ENCODE measurements around the gene ZFHX3. TPM values are rescaled to one million over a fixed set of nuclear protein-coding genes. Genes with fewer than 3 reads are reported as not detected.

The ZFHX3 gene
- total RNA-seq, 2 donors from 2014 or later, result 0.79 to 2.2 TPM

DNA sequence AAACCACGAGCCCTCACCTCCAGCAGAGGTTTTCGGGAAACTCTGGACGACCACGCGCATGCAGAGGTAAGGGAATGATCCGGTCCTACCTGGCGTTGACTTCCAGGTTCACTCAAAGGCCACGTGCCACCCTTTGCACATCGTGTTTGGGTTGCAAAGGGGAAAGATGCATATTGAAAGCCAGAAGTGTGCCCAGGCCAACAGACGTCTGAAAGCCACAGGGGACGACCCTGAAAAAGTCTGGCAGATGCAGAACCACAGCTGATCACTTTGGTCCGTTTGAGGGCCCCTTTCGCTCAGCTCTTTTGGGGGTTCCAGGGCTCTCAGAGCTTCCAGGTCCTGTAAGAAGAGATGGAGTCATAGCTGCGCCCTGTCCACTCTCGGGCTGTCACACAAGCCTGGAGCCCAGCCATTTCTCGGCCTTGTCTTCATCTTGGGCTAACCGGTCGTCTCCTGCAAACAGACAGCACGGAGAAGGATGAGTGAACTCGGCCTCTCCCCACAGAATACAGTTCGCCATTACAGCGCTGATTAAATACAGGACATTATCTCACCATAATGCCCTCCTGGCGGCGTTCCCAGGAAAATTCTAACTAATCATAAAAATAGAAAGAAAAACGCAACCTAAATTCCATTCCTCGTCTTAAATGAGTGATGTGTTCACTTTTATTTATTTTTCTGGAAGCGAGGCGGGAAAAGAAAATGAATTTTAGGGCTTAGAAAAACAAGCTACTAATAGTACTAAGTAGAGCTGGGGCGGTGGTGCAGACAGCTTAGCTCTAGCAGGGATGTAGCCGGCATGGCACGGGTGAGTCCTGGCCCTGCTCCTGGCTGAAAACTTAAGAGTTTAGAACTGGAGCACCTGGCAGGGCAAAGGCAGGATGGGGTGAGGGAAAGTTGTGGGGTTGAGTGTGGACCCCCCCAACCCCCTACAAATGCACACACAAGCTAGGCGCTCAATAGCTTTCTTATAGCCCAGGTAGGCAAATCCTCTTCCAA is 45.5 kb upstream of the ZFHX3 start:
- Mint-ChIP-seq H3K27me3 (ENCODE audit: insufficient read depth) (peaks cover 8% of the 10 kb centered on the region), H3K36me3 (ENCODE audit: low read depth) (no peaks in the 10 kb centered on the region), H3K9me3 (no peaks in the 10 kb centered on the region), H3K4me1 (no peaks in the 10 kb centered on the region), H3K27ac (no peak overlapping the region), H3K4me3 (no peak overlapping the region)
- no peak for DNase-seq
- Histone ChIP-seq H3K36me3 (ENCODE audit: control insufficient read depth, insufficient read depth, low read length) (no peaks in the 10 kb centered on the region), H3K27me3 (ENCODE audit: control insufficient read depth, insufficient read depth, low read length, poor library complexity, severe bottlenecking) (no peaks in the 10 kb centered on the region), H3K9ac (ENCODE audit: extremely low read depth, low read length, poor library complexity, severe bottlenecking) (no peak overlapping the region), H3K4me1 (ENCODE audit: control insufficient read depth, insufficient read depth, low read length) (no peaks in the 10 kb centered on the region), H3K4me3 (ENCODE audit: low read length) (no peak overlapping the region), H3K27ac (ENCODE audit: low read depth, low read length) (no peak overlapping the region), H3K9me3 (ENCODE audit: control insufficient read depth, low read length) (no peaks in the 10 kb centered on the region)
- no peak for TF ChIP-seq CTCF (conservative IDR thresholded peaks at IDR 0.05)
- WGBS, 2 experiments (ENCODE audit: insufficient coverage in 1 of 2, insufficient read length in 1 of 2), result 94 to 98% methylated on average over 25 to 32 of the region's 32 CpGs

DNA sequence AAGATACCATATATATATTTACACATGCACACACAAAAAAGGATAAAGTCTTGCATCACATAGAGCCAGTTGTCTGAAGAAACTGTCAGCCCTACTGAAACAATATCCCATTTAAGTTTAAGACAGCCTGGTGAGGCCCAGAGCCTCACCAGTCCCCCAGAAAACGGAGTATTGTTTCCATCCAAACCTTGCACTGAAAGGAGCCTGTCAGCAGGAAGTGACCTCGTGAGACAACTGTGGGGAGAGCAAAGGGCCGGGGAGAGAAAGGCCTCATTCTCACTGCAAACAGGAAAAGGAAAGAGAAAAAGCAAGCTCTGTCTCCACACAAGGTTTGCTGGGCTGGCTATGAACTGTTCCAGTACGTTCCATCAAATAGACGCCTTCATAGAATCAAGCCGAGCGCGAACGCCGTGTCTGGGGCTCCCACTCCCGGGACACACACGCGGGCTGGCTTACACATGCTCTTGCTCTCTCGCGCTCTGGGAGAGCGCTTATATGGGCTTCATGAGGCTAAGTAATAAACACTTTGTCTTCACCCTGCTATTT is 44.4 kb upstream of the ZFHX3 start:
- WGBS, 2 experiments (ENCODE audit: insufficient coverage in 1 of 2, insufficient read length in 1 of 2), result 89 to 91% methylated on average over 15 to 16 of the region's 16 CpGs
- no peak for DNase-seq
- no peak overlapping the region for H3K4me3 ChIP-seq (ENCODE audit: low read length)
- peaks cover 8% of the 10 kb centered on the region for H3K27me3 Mint-ChIP-seq (ENCODE audit: insufficient read depth)
- no peak overlapping the region for H3K9ac ChIP-seq (ENCODE audit: extremely low read depth, low read length, poor library complexity, severe bottlenecking)
- peak overlapping the region; percentile 36 for H3K27ac ChIP-seq (ENCODE audit: low read depth, low read length)
- no peaks in the 10 kb centered on the region for H3K4me1 ChIP-seq (ENCODE audit: control insufficient read depth, insufficient read depth, low read length)
- H3K36me3 Mint-ChIP-seq (ENCODE audit: low read depth), result no peaks in the 10 kb centered on the region
- TF ChIP-seq CTCF (conservative IDR thresholded peaks at IDR 0.05), result no peak
- H3K27me3 ChIP-seq (ENCODE audit: control insufficient read depth, insufficient read depth, low read length, poor library complexity, severe bottlenecking), result no peaks in the 10 kb centered on the region
- H3K9me3 ChIP-seq (ENCODE audit: control insufficient read depth, low read length), result no peaks in the 10 kb centered on the region
- no peak overlapping the region for H3K4me3 Mint-ChIP-seq
- H3K4me1 Mint-ChIP-seq, result no peaks in the 10 kb centered on the region
- H3K36me3 ChIP-seq (ENCODE audit: control insufficient read depth, insufficient read depth, low read length), result no peaks in the 10 kb centered on the region
- H3K9me3 Mint-ChIP-seq, result no peaks in the 10 kb centered on the region
- H3K27ac Mint-ChIP-seq, result no peak overlapping the region

- no peaks in the 10 kb centered on the region for H3K9me3 ChIP-seq (ENCODE audit: control insufficient read depth, low read length)
- no peak overlapping the region for H3K9ac ChIP-seq (ENCODE audit: extremely low read depth, low read length, poor library complexity, severe bottlenecking)
- Mint-ChIP-seq H3K36me3 (ENCODE audit: low read depth) (no peaks in the 10 kb centered on the region), H3K27ac (no peak overlapping the region), H3K4me3 (no peak overlapping the region), H3K9me3 (no peaks in the 10 kb centered on the region), H3K27me3 (ENCODE audit: insufficient read depth) (peaks cover 9% of the 10 kb centered on the region), H3K4me1 (no peaks in the 10 kb centered on the region)
- DNase-seq, result peak; percentile 70
- H3K27ac ChIP-seq (ENCODE audit: low read depth, low read length), result no peak overlapping the region
- TF ChIP-seq CTCF (conservative IDR thresholded peaks at IDR 0.05), result no peak
- no peaks in the 10 kb centered on the region for H3K27me3 ChIP-seq (ENCODE audit: control insufficient read depth, insufficient read depth, low read length, poor library complexity, severe bottlenecking)
- WGBS, 2 experiments (ENCODE audit: insufficient coverage in 1 of 2, insufficient read length in 1 of 2), result 87 to 91% methylated on average over 8 of the region's 8 CpGs
- H3K36me3 ChIP-seq (ENCODE audit: control insufficient read depth, insufficient read depth, low read length), result no peaks in the 10 kb centered on the region
- H3K4me1 ChIP-seq (ENCODE audit: control insufficient read depth, insufficient read depth, low read length), result no peaks in the 10 kb centered on the region
- H3K4me3 ChIP-seq (ENCODE audit: low read length), result no peak overlapping the region
Measured at GRCh38 chr16:73091174-73091573, 43.2 kb upstream of the ZFHX3 start.
